Upper lobe of left lung (tissue), 6 donors: Measurements from ENCODE around the gene RUFY3. TPM values are rescaled to one million over a fixed set of nuclear protein-coding genes. Genes with fewer than 3 reads are reported as not detected.
A peak's percentile ranks its signal among the peaks of the same experiment; 100 is the strongest.

Experiments used
- ATAC-seq, 2 donors: fragments of 200-7000 bp; cut with Tn5 transposase; one replicate each; pipeline ENCODE4 v1.9.1; 2022; ENCODE audit warnings: mild to moderate bottlenecking in 2 of 2, moderate library complexity in 2 of 2; ENCODE audit not compliant: low FRiP score in 2 of 2
- DNase-seq, 2 donors: peaks; one replicate each; pipeline ENCODE4 v3.0.0-alpha.2; 2019 to 2020
- H3K27ac ChIP-seq, 4 donors: fragments of 200-600 bp; sonication (generic); one replicate each; pipeline ENCODE4 v1.5.1; 2016 to 2019
- H3K27me3 ChIP-seq, 4 donors: fragments of 200-600 bp; sonication (generic); one replicate each; pipeline ENCODE4 v1.5.1; 2017 to 2019
- H3K36me3 ChIP-seq, 4 donors: fragments of 200-600 bp; sonication (generic); one replicate each; pipeline ENCODE4 v1.5.1; 2016 to 2019
- H3K4me1 ChIP-seq, 4 donors: fragments of 200-600 bp; sonication (generic); one replicate each; pipeline ENCODE4 v1.5.1; 2018 to 2019
- H3K4me3 ChIP-seq, 4 donors: fragments of 200-600 bp; sonication (generic); one replicate each; pipeline ENCODE4 v1.5.1; 2017 to 2019; ENCODE audit warnings: mild to moderate bottlenecking in 2 of 4, moderate library complexity in 1 of 4
- H3K9me3 ChIP-seq, 4 donors: fragments of 200-600 bp; sonication (generic); one replicate each; pipeline ENCODE4 v1.5.1; 2018 to 2019
- CTCF ChIP-seq, 6 experiments: fragments of 450-650 bp in 4 of 6; fragments of 200-600 bp in 2 of 6; sonication (generic) in 2 of 6; IDR thresholded peaks; one replicate each; pipeline ENCODE4 v1.5.1; 2016 to 2019; ENCODE audit warnings: antibody characterized with exemption in 6 of 6
- EP300 ChIP-seq, 4 donors: sonication (generic); formaldehyde crosslinking; IDR thresholded peaks; one replicate each; pipeline ENCODE4 v1.5.1; 2017; ENCODE audit warnings: antibody characterized with exemption in 4 of 4, control low read depth in 2 of 4
- POLR2A ChIP-seq, 4 donors: fragments of 450-650 bp; IDR thresholded peaks; one replicate each; pipeline ENCODE4 v1.5.1; 2016 to 2017; ENCODE audit warnings: antibody characterized with exemption in 4 of 4, mild to moderate bottlenecking in 2 of 4
- POLR2AphosphoS5 ChIP-seq, 2 donors: sonication (generic); formaldehyde crosslinking; IDR thresholded peaks; one replicate each; pipeline ENCODE4 v1.5.1; 2017; ENCODE audit warnings: antibody characterized with exemption in 2 of 2
- WGBS, 2 donors: methylation state at CpG; one replicate each; pipeline ENCODE4 v1.1.5; 2017 to 2018; 5-methylcytosine and 5-hydroxymethylcytosine counted together
- total RNA-seq, 6 donors: library from RNA; depleted of rRNA in 4 of 6; stranded (reverse); fragments of >200 nt in 4 of 6; gene quantifications; one replicate each; pipeline versions ENCODE4 v1.1.0 to v1.2.1, GENCODE V29; 2016 to 2021
- donor health status: DM: no; HTN: no; CAD: no; lungs with moderate emphysema.
- donor health status: DM: no; HTN: yes; CAD: no; lungs with severe emphysema.

The RUFY3 gene
- total RNA-seq, 6 donors from 2014 or later = 65.1 to 161 (median 80.8) TPM

GRCh38 chr4:70801265-70801809 lies 79.6 kb downstream of the RUFY3 start:
- WGBS, 2 donors = 95% methylated on average over 1 of the region's 1 CpG
- DNase-seq = no peak

GRCh38 chr4:70802928-70803580 lies 81.3 kb downstream of the RUFY3 start:
- TF ChIP-seq POLR2A (IDR thresholded peaks at IDR 0.05) (no peak), CTCF (IDR thresholded peaks at IDR 0.05) (no peak), POLR2AphosphoS5 (IDR thresholded peaks at IDR 0.05) (no peak), EP300 (IDR thresholded peaks at IDR 0.05) (no peak)
- Histone ChIP-seq H3K27ac (no peak overlapping the region), H3K9me3 (no peaks in the 10 kb centered on the region), H3K36me3 (peaks cover 0 to 36% (median 8%) of the 10 kb centered on the region in 4 donors), H3K4me3 (no peak overlapping the region), H3K27me3 (no peaks in the 10 kb centered on the region), H3K4me1 (no peaks in the 10 kb centered on the region)
- 81 to 91% methylated on average over 5 of the region's 5 CpGs for WGBS, 2 donors
- no peak for ATAC-seq
- no peak for DNase-seq

More at GRCh38 chr4:70801265-70801809, 79.6 kb downstream of the RUFY3 start:
- Histone ChIP-seq H3K4me3 (no peak overlapping the region), H3K9me3 (no peaks in the 10 kb centered on the region), H3K36me3 (peaks cover 0 to 41% (median 9%) of the 10 kb centered on the region in 4 donors), H3K4me1 (no peaks in the 10 kb centered on the region), H3K27me3 (no peaks in the 10 kb centered on the region), H3K27ac (no peak overlapping the region)
- ATAC-seq = peak in 1 of 2 donors; percentile 52
- TF ChIP-seq EP300 (IDR thresholded peaks at IDR 0.05) (no peak), POLR2A (IDR thresholded peaks at IDR 0.05) (no peak)

- Histone ChIP-seq H3K4me3 (no peak overlapping the region), H3K9me3 (no peaks in the 10 kb centered on the region), H3K27me3 (no peaks in the 10 kb centered on the region), H3K27ac (no peak overlapping the region), H3K4me1 (no peaks in the 10 kb centered on the region), H3K36me3 (peaks cover 0 to 18% (median 2%) of the 10 kb centered on the region in 4 donors)
- WGBS, 2 donors = 71 to 80% methylated on average over 1 of the region's 1 CpG
- ATAC-seq = no peak
- TF ChIP-seq CTCF (IDR thresholded peaks at IDR 0.05) (no peak), POLR2AphosphoS5 (IDR thresholded peaks at IDR 0.05) (no peak), EP300 (IDR thresholded peaks at IDR 0.05) (no peak), POLR2A (IDR thresholded peaks at IDR 0.05) (no peak)
- no peak for DNase-seq
Measured at GRCh38 chr4:70808151-70808550, 86.4 kb downstream of the RUFY3 start.

- H3K4me3 ChIP-seq = no peak overlapping the region
- no peak for ATAC-seq
- H3K9me3 ChIP-seq = no peaks in the 10 kb centered on the region
- TF ChIP-seq CTCF (IDR thresholded peaks at IDR 0.05) (no peak), POLR2A (IDR thresholded peaks at IDR 0.05) (no peak), POLR2AphosphoS5 (IDR thresholded peaks at IDR 0.05) (no peak), EP300 (IDR thresholded peaks at IDR 0.05) (no peak)
- H3K4me1 ChIP-seq = no peaks in the 10 kb centered on the region
- H3K36me3 ChIP-seq = peaks cover 3 to 23% (median 9%) of the 10 kb centered on the region in 4 donors
- WGBS, 2 donors = 100% methylated on average over 1 of the region's 1 CpG
- no peaks in the 10 kb centered on the region for H3K27me3 ChIP-seq
- no peak for DNase-seq
- no peak overlapping the region for H3K27ac ChIP-seq
Measured at GRCh38 chr4:70815370-70815769, 93.6 kb downstream of the RUFY3 start.

GRCh38 chr4:70816894-70817293 lies 95.1 kb downstream of the RUFY3 start:
- no peak overlapping the region for H3K4me3 ChIP-seq
- ATAC-seq = no peak
- 43% methylated on average over 2 of the region's 2 CpGs for WGBS, 2 donors
- no peak for DNase-seq
- no peak for TF ChIP-seq CTCF (IDR thresholded peaks at IDR 0.05)
- TF ChIP-seq POLR2AphosphoS5 (IDR thresholded peaks at IDR 0.05) = no peak
- no peak for TF ChIP-seq EP300 (IDR thresholded peaks at IDR 0.05)
- TF ChIP-seq POLR2A (IDR thresholded peaks at IDR 0.05) = no peak
- no peaks in the 10 kb centered on the region for H3K9me3 ChIP-seq
- H3K36me3 ChIP-seq = peaks cover 7 to 38% (median 16%) of the 10 kb centered on the region in 4 donors
- no peaks in the 10 kb centered on the region for H3K27me3 ChIP-seq
- H3K4me1 ChIP-seq = no peaks in the 10 kb centered on the region
- no peak overlapping the region for H3K27ac ChIP-seq
